ENCODE measurements around the gene MRPS12. TPM values are rescaled to one million over a fixed set of nuclear protein-coding genes. Genes with fewer than 3 reads are reported as not detected.

MRPS12 gene
- total RNA-seq, 1 experiment from 2014 or later: 81.3 TPM

DNA sequence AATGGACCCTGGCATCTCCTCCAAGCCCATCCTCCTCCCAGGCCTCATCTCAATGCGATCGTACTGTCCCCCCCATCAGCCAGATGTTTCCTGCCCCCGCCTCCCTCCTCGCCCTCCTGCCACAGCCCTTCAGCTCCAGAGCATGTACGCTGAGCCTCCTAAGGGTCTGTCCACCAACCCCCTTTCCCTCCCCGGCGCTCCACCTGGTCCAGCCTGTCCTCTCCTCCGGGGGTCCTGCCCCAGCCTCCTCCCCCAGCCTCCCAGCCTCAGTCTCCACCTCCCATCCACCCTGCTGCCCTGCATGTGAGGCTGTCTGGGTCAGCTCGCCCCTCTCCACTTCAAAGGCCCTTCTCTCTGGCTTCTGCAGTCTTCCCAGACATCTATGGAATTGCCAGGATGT is 35.8 kb upstream of the MRPS12 start:
- Histone ChIP-seq H3K79me1 (ENCODE audit: insufficient read depth, low read depth, low read length, poor library complexity, severe bottlenecking) (no peaks in the 10 kb centered on the region), H2BK15ac (ENCODE audit: low read depth, low read length) (no peak overlapping the region), H3K23me2 (ENCODE audit: insufficient read length, low read depth, low read length, poor library complexity, severe bottlenecking) (no peaks in the 10 kb centered on the region), H4K8ac (replicated peaks; ENCODE audit: insufficient read length, low read depth, low read length) (no peak overlapping the region), H2BK20ac (ENCODE audit: low read depth, low read length, poor library complexity, severe bottlenecking) (no peak overlapping the region), H3K4ac (ENCODE audit: low read depth, low read length) (no peak overlapping the region), H3K23ac (ENCODE audit: insufficient read length, low read depth, low read length) (no peak overlapping the region), H4K5ac (ENCODE audit: insufficient read length, low read depth, low read length) (no peak overlapping the region), H3K27me3 (ENCODE audit: insufficient read depth, low read length) (no peaks in the 10 kb centered on the region), H2BK12ac (ENCODE audit: insufficient read length, low read depth, low read length) (no peak overlapping the region), H2AFZ (ENCODE audit: low read length) (no peak overlapping the region), H4K91ac (ENCODE audit: insufficient read length, low read depth, low read length) (no peak overlapping the region), H3K9me3 (ENCODE audit: control insufficient read depth, low read depth, low read length) (no peaks in the 10 kb centered on the region), H3T11ph (ENCODE audit: low read length) (no peak overlapping the region), H3K9ac (ENCODE audit: extremely low read depth, insufficient read length, low read length) (no peak overlapping the region), H3K4me2 (ENCODE audit: insufficient read depth, insufficient read length, low read length) (no peak overlapping the region), H3K4me1 (ENCODE audit: insufficient read depth, low read length) (peaks cover 2% of the 10 kb centered on the region; the same call in 1 of the 2 replicates), H4K20me1 (ENCODE audit: control insufficient read depth, insufficient read depth, insufficient read length) (no peaks in the 10 kb centered on the region), H2BK120ac (ENCODE audit: low read depth, low read length, poor library complexity, severe bottlenecking) (no peak overlapping the region), H2AK5ac (ENCODE audit: insufficient read length, low read length) (no peak overlapping the region), H3K79me2 (ENCODE audit: insufficient read depth, low read length) (no peaks in the 10 kb centered on the region), H3K27ac (ENCODE audit: insufficient read length, low read depth, low read length) (no peak overlapping the region), H2BK5ac (ENCODE audit: insufficient read length, low read length) (no peak overlapping the region), H3K14ac (ENCODE audit: insufficient read depth, low read length) (no peak overlapping the region), H3K18ac (ENCODE audit: insufficient read length, low read depth, low read length) (no peak overlapping the region), H3K56ac (ENCODE audit: insufficient read length, low read depth, low read length) (no peak overlapping the region)
- Mint-ChIP-seq H3K4me1 (peaks cover 12% of the 10 kb centered on the region in 2 experiments), H3K27ac (peak overlapping the region in 1 of 3 experiments; percentile 4; a peak in 2 of 7 replicates), H3K9me3 (no peaks in the 10 kb centered on the region), H3K4me3 (no peak overlapping the region), H3K27me3 (ENCODE audit: low read depth) (peaks cover 15% of the 10 kb centered on the region), H3K36me3 (ENCODE audit: insufficient read depth in 1 of 3, low read depth in 3 of 3) (no peaks in the 10 kb centered on the region)
- WGBS (ENCODE audit: extremely low coverage, insufficient read length, low lambda C conversion rate): no CpG with 5 or more reads among the region's 9 CpGs
- no peak for DNase-seq
- TF ChIP-seq, protein P1, sequence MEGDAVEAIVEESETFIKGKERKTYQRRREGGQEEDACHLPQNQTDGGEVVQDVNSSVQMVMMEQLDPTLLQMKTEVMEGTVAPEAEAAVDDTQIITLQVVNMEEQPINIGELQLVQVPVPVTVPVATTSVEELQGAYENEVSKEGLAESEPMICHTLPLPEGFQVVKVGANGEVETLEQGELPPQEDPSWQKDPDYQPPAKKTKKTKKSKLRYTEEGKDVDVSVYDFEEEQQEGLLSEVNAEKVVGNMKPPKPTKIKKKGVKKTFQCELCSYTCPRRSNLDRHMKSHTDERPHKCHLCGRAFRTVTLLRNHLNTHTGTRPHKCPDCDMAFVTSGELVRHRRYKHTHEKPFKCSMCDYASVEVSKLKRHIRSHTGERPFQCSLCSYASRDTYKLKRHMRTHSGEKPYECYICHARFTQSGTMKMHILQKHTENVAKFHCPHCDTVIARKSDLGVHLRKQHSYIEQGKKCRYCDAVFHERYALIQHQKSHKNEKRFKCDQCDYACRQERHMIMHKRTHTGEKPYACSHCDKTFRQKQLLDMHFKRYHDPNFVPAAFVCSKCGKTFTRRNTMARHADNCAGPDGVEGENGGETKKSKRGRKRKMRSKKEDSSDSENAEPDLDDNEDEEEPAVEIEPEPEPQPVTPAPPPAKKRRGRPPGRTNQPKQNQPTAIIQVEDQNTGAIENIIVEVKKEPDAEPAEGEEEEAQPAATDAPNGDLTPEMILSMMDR (conservative IDR thresholded peaks at IDR 0.05): no peak

All from H9 (cell line).